GM12878 (cell line): Measurements from ENCODE around the gene RNF25. TPM values are rescaled to one million over a fixed set of nuclear protein-coding genes. Genes with fewer than 3 reads are reported as not detected.

Source experiments
- CREB1 ChIP-seq: IDR thresholded peaks from 2 replicates; pipeline ENCODE4 v1.6.1; 2012; ENCODE audit warnings: low read depth, mild to moderate bottlenecking, inconsistent platforms
- CUX1 ChIP-seq: IDR thresholded peaks from 2 replicates; pipeline ENCODE4 v1.6.1; 2012; ENCODE audit warnings: improper control_type of control experiment, low read depth, low read length; ENCODE audit not compliant: insufficient replicate concordance
- E4F1 ChIP-seq: fragments of 450-650 bp; IDR thresholded peaks from 2 replicates; pipeline ENCODE4 v1.6.1; 2018; ENCODE audit warnings: borderline replicate concordance, mild to moderate bottlenecking; ENCODE audit not compliant: partially characterized antibody
- FOXM1 ChIP-seq: IDR thresholded peaks from 2 replicates; pipeline ENCODE4 v1.6.1; 2012; ENCODE audit warnings: low read depth, mild to moderate bottlenecking, inconsistent platforms, low read length, moderate library complexity
- HSF1 ChIP-seq: fragments of 150-350 bp; IDR thresholded peaks from 2 replicates; pipeline ENCODE4 v1.6.1; 2014; ENCODE audit warnings: mild to moderate bottlenecking, low read depth, low read length
- JUNB ChIP-seq: IDR thresholded peaks from 2 replicates; pipeline ENCODE4 v1.6.1; 2016; ENCODE audit warnings: antibody characterized with exemption, mild to moderate bottlenecking
- NFYA ChIP-seq: IDR thresholded peaks from 2 replicates; pipeline ENCODE4 v1.6.1; 2011; ENCODE audit warnings: low read depth, mild to moderate bottlenecking, low read length, improper control_type of control experiment, borderline replicate concordance
- PRDM15 ChIP-seq: fragments of 450-650 bp; formaldehyde crosslinking; IDR thresholded peaks from 2 replicates; pipeline ENCODE4 v1.4.0; 2020; ENCODE audit warnings: mild to moderate bottlenecking, moderate library complexity
- RAD51 ChIP-seq: fragments of 450-650 bp; IDR thresholded peaks from 2 replicates; pipeline ENCODE4 v1.6.1; 2016; ENCODE audit warnings: moderate library complexity, mild to moderate bottlenecking, inconsistent platforms
- RELA ChIP-seq: fragments of 450-650 bp; IDR thresholded peaks from 2 replicates; pipeline ENCODE4 v1.8.0; 2014; ENCODE audit warnings: borderline replicate concordance; ENCODE audit not compliant: partially characterized antibody
- TAF1 ChIP-seq: IDR thresholded peaks from 2 replicates; pipeline ENCODE4 v1.6.1; 2011; ENCODE audit warnings: mild to moderate bottlenecking, low read depth, low read length, borderline replicate concordance
- polyA plus RNA-seq, 11 experiments: library from polyadenylated mRNA; depleted of rRNA in 4 of 11; unstranded in 6 of 11; stranded (reverse) in 5 of 11; fragments of >200 nt; fragmentation: Nextera tagmentation in 4 of 11; fragmentation: Illumina TruSeq in 1 of 11; extraction: Ambion mirVana in 4 of 11; extraction: Trizol in 1 of 11; gene quantifications; 1 replicate in 1 of 11; 2 replicates in 10 of 11; pipeline versions ENCODE4 v1.2.1 to v1.2.3, GENCODE V29; 2011 to 2016; ENCODE audit warnings: inconsistent platforms in 2 of 11, missing spikeins in 2 of 11, low read depth in 1 of 11
- total RNA-seq, 4 experiments: library from RNA; depleted of rRNA in 3 of 4; stranded (reverse); fragments of >200 nt in 3 of 4; fragmentation: Illumina TruSeq in 1 of 4; extraction: Trizol in 1 of 4; gene quantifications; 2 replicates each; pipeline versions ENCODE4 v1.2.1 to v1.2.3, GENCODE V29; 2013 to 2021

RNF25 gene
- total and polyA plus RNA-seq, 10 of the 15 experiments (the other 5 are each of a cell fraction or from before 2014, with no cell fraction given): 1.3 to 70.4 (median 28.4) TPM

GRCh38 chr2:218710687-218711549 is 39.1 kb upstream of the RNF25 start, which contains the start of gene TTLL4 (continued):
- TF ChIP-seq E4F1 (no peak), NFYA (no peak), RELA (no peak), JUNB (no peak), CUX1 (no peak), HSF1 (peak; percentile 67; the same call in 1 of the 2 replicates), FOXM1 (no peak; the same call in 1 of the 2 replicates), CREB1 (peak; percentile 66; the same call in 1 of the 2 replicates), RAD51 (peak; percentile 84), PRDM15 (no peak), TAF1 (peak; percentile 25; the same call in 1 of the 2 replicates)
